ENCODE data around the gene KIF5B.

- TF ChIP-seq, protein P1, sequence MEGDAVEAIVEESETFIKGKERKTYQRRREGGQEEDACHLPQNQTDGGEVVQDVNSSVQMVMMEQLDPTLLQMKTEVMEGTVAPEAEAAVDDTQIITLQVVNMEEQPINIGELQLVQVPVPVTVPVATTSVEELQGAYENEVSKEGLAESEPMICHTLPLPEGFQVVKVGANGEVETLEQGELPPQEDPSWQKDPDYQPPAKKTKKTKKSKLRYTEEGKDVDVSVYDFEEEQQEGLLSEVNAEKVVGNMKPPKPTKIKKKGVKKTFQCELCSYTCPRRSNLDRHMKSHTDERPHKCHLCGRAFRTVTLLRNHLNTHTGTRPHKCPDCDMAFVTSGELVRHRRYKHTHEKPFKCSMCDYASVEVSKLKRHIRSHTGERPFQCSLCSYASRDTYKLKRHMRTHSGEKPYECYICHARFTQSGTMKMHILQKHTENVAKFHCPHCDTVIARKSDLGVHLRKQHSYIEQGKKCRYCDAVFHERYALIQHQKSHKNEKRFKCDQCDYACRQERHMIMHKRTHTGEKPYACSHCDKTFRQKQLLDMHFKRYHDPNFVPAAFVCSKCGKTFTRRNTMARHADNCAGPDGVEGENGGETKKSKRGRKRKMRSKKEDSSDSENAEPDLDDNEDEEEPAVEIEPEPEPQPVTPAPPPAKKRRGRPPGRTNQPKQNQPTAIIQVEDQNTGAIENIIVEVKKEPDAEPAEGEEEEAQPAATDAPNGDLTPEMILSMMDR (IDR thresholded peaks at IDR 0.05) = no peak
- TF ChIP-seq EZH2 (IDR thresholded peaks at IDR 0.05; ENCODE audit: borderline replicate concordance, insufficient read depth, low read depth, low read length, poor library complexity, severe bottlenecking) = no peak
These were observed 14.8 kb downstream of the KIF5B start for GRCh38 chr10:32041290-32042028.
